Stimulated activated CD8-positive, alpha-beta memory T cell treated with anti-CD3 and anti-CD28 coated beads, Interleukin-4, amount 100 ng/mL, for 1 hour (primary cell): ENCODE data around the gene ONECUT3.
"Not testable (repeated sequence)": the region's sequence is repeated elsewhere in the genome, so short reads cannot be mapped to it uniquely, and the experiment has no call there.

Source experiments
- DNase-seq, 2 donors: peaks; one replicate each; pipeline ENCODE4 v3.0.0-alpha.2; 2020; ENCODE audit warnings: low read depth in 2 of 2, low spot score in 1 of 2

Gene ONECUT3

GRCh38 chr19:1752757-1753728, at the start of gene ONECUT3:
TSS of gene ONECUT3 (plus strand) at chr19:1753506. CDS start at chr19:1753663, 157 bp downstream.
- DNase-seq, result no peak

- no peak for DNase-seq
These were observed 49.0 kb upstream of the ONECUT3 start for GRCh38 chr19:1704339-1704738.

GRCh38 chr19:1705367-1705766, 47.9 kb upstream of the ONECUT3 start:
- no peak for DNase-seq

GRCh38 chr19:1706646-1707045, 46.7 kb upstream of the ONECUT3 start:
- not testable (repeated sequence) for DNase-seq

- DNase-seq, result no peak
These were observed 46.1 kb upstream of the ONECUT3 start for GRCh38 chr19:1707240-1707639.

- DNase-seq, result no peak
These were observed 40.1 kb upstream of the ONECUT3 start for GRCh38 chr19:1713170-1713569.

GRCh38 chr19:1715540-1715939, 37.8 kb upstream of the ONECUT3 start:
- DNase-seq, result no peak

- no peak for DNase-seq
These were observed 35.9 kb upstream of the ONECUT3 start for GRCh38 chr19:1717200-1717969.

GRCh38 chr19:1717970-1718264, 35.4 kb upstream of the ONECUT3 start:
- no peak for DNase-seq

GRCh38 chr19:1718420-1719291, 34.6 kb upstream of the ONECUT3 start:
- DNase-seq, result no peak

- no peak for DNase-seq
These were observed 33.8 kb upstream of the ONECUT3 start for GRCh38 chr19:1719519-1719918.

GRCh38 chr19:1720237-1720636, 33.1 kb upstream of the ONECUT3 start:
- DNase-seq, result no peak

- no peak for DNase-seq
These were observed 27.9 kb upstream of the ONECUT3 start for GRCh38 chr19:1725100-1726064.

GRCh38 chr19:1728816-1729567, 24.3 kb upstream of the ONECUT3 start:
- DNase-seq, result no peak

GRCh38 chr19:1729568-1729925, 23.8 kb upstream of the ONECUT3 start:
- no peak for DNase-seq

GRCh38 chr19:1730157-1730556, 23.1 kb upstream of the ONECUT3 start:
- DNase-seq, result no peak

GRCh38 chr19:1734321-1734966, 18.9 kb upstream of the ONECUT3 start:
- no peak for DNase-seq

- DNase-seq, result no peak
These were observed 17.0 kb upstream of the ONECUT3 start for GRCh38 chr19:1736280-1736679.

GRCh38 chr19:1736927-1737326, 16.4 kb upstream of the ONECUT3 start:
- no peak for DNase-seq
